NOMO-1 (cell line): ENCODE results near the gene SLC5A10.

Experiments
- DNase-seq, 2 experiments: peaks; one replicate each; lab custom pipeline; 2025; ENCODE audit not compliant: unreplicated experiment in 2 of 2; lab: John Stamatoyannopoulos, UW

The SLC5A10 gene

DNA sequence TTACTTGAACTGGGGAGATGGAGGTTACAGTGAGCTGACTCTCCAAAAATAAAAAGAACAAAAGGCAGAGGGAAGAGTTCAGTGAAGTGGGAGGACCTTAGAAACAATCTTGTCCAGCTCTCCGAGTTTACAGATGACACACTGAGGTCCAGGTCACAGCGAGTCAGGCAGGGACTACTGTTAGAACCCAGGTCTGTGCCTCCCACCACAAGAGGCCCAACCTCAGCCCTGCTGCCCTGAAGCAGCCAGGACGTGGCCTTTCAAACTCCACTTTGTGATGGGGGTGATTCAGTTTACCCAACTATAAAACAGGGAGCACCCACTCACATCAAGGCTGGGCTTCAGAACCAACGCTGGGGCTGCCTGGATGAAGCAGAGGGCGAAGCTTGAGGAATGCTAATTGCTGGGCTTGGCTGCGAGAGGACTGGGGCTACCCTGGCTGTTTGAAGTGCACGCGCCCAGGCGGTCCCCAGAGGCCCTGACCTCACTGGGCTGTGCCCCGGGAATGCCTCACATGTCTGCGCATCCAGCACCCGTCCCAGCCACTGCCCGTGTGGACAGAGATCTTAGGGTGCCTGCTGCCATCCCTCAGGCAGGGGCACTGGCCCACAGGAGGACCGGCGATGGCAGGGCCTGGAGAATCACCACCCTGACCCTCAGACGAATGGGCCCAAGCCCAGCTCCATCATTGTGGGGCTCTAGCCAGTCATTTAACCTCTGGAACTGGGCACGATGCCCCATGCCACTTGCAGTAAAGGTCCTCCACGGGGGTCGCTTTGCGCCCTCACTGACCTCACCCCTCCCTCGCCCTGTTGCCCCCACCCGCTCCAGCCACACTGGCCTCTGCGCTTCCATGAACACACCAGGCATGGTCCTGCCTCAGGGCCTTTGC is 11.4 kb downstream of the SLC5A10 start:
- DNase-seq, result no peak

DNA sequence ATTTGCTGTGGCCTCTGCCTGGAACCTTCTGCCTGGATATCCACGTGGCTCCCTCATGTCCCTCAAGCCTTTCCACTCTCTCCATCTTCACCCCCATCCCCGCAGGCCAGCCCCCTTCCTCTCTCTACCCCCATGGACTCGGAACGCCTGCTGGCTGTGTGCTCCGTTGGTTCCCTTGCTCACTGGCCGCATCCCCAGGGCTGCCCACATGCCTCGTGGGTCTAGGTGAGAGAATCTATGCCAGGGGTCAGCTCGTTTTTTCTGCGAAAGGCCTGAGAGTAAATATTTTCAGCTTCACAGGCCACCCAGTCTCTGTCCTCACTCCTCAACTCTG is 12.0 kb downstream of the SLC5A10 start:
- no peak for DNase-seq

- DNase-seq, result no peak
Observed at GRCh38 chr17:18964550-18964949, 12.6 kb downstream of the SLC5A10 start.

DNA sequence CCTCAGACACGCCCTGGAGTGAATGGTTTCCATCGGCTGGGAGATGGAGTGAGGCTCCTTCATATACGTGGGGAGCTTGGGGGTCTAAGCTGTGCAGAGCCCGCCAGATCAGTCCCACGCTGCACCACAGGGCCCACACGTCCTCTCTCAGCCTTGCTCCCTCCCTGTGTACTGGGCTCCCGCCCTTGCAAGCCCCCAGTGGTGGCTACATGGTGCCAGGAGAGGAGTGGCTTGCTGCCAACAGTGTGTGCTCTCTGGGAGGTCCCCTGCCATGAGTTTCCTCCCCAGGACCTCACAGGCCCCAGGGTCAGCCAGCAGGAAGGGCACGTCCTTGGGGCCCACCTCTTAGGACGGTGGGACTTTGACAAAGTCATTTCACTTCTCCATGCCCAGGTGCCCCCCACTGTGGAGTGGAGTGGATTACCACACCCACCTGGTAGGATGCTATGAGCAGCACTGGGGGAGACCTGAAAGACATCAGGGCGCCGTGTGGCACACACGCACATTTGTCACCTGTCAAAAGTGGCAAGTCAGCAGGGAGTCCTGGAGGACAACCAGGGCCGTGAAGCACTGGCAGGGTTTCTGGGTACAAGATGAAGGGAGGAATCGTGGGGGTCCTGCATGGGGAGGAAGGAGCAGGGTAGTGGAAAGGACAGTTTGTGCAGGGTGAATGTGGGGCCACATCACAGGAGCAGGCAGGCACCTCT is 13.7 kb downstream of the SLC5A10 start:
- no peak for DNase-seq

DNA sequence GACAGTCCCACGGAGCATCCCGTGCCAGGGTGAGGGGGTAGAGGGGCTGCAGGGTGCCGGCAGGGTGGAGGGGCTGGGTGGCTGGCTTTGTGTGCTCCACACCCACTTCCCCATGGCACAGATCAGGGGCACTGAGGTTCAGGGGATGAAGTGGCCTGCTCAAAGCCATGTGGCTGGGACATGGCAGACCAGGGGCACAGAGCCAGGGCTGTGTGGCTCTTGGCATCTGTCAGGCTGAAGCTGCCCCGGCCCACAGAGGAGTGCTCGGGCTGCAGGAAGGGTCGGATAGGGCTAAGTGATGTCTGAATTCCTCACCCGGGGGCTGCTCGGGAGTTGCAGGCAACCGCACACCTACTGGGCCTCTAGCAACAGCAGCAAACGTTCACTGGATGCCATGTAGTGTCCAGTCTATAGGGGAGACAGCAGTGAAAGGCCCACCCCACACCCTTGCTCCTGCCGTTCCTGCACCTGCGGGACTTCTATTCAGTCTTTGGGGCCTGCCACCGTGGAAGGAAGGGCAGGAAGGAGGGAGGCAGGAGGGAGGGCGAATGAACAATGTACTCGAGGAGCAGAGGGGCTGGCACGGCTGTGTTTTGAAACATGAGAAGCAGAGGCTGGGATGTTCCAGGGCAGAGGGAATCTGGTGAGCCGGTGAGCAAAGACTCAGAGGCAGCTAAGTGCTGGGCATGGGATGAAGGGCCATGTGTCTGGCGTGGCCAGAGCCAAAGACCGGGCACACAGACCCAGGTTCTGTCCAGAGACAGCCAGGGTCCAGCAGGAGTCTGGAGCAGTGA is 15.1 kb downstream of the SLC5A10 start:
- no peak for DNase-seq

GRCh38 chr17:18967916-18968315 is 16.0 kb downstream of the SLC5A10 start:
- DNase-seq, result no peak

- DNase-seq, result no peak
Observed at GRCh38 chr17:18968345-18968744, 16.4 kb downstream of the SLC5A10 start.

DNA sequence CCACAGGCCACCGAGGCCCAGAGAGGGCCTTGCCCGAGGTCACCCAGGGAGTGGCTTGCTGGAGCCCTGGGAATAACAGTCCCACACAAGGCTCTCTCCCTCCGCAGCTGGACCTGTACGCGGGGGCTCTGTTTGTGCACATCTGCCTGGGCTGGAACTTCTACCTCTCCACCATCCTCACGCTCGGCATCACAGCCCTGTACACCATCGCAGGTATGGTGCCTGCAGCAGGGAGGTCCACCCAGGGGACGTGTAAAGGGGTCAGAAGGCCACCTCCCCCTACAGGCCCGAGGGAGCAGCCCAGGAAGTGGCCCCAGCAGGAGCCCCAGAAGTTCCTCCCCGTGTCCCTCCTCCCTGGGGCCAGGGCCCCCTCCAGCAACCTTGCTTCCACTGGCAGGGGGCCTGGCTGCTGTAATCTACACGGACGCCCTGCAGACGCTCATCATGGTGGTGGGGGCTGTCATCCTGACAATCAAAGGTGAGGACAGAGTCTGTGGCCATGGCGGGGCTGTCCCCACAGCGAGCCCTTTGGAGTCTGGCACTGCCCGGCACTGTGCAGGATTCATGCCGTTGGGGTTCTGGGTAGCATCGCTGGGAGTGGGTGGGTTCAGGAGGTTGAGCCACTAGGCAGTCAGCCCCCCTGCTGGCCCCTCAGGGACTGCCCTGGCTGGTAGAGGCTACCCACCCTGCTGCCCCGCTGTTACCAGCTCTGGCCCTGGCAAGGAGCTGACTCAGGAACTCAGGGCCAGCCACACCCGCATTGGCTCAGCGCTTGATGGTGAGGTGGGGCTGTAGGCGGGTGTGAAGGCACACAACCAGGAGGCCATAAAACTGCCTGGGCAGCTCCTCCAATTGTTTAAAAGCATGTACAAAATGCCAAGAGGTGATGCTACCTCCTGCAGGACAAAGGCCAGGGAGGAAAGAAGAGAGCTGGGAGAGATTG is 17.3 kb downstream of the SLC5A10 start:
- DNase-seq, result no peak

GRCh38 chr17:18970582-18971480 is 18.9 kb downstream of the SLC5A10 start:
- no peak for DNase-seq

- DNase-seq, result no peak
Observed at GRCh38 chr17:18971801-18972200, 19.8 kb downstream of the SLC5A10 start.

- DNase-seq, result no peak
Observed at GRCh38 chr17:18974407-18975149, 22.6 kb downstream of the SLC5A10 start.

GRCh38 chr17:18975597-18975996 is 23.6 kb downstream of the SLC5A10 start:
- DNase-seq, result no peak

- no peak for DNase-seq
Observed at GRCh38 chr17:18976201-18976600, 24.2 kb downstream of the SLC5A10 start.

DNA sequence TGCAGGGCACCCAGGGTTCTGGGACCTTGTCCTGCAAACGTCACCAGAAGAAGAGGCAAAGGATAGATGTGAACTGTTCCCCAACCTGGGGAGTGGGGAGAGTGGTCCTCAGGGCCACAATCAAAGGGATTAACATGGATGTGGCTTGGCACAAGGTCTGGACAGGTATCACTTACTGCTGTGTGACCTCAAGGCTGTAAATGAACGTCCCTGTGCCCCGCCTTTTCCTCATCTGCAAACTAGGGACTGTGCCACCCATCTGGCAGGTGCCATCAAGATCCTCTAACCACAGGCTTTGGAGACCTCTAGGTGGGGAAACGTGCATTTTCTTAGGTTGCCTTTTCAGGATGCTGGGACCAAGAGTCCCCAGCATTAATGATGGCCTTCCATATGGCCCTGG is 25.1 kb downstream of the SLC5A10 start:
- DNase-seq, result no peak

DNA sequence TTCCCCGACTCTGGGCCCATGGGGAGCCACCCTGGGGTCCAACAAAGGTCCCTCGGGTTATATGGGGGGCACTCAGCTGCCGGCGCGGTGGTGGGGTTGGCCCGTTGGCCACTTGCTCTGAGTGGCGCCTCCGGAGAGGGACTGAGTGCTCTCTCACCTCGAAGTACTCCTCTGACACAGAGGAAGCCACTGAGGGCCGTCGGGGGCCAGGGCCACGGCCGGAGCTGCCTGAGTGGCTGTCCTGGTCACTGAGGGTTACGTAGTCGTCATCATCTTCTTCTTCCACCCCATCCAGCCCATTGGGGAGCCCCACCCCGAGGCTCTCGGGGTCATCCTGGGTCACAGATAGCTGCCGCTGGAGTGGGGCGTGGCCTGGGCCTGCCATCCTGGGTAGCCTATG is 25.7 kb downstream of the SLC5A10 start:
- no peak for DNase-seq

DNA sequence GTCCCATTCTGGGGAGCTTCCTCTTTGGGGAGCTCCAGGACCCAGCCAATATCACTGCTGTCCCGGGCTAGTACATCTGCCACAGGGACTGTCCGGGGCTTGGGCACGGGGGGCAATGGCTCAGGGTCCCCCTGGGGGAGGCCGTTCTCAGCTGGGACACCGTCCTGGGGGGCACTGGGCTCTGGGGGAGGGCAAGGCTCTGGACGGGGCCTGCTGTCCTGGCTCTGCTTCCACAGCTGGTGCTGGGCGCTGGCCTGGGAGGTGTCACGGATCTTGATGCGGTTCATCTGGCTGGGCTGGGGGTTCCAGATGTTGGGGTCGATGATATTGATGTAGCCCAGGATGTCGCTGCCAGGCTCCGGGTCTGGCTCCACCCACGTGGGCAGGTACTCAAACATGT is 26.1 kb downstream of the SLC5A10 start:
- no peak for DNase-seq

- no peak for DNase-seq
Observed at GRCh38 chr17:18978655-18979054, 26.7 kb downstream of the SLC5A10 start.

GRCh38 chr17:18980682-18981334 is 28.8 kb downstream of the SLC5A10 start:
- DNase-seq, result no peak
